HCT116 (cell line): ENCODE measurements around the gene THRB. TPM values are rescaled to one million over a fixed set of nuclear protein-coding genes. Genes with fewer than 3 reads are reported as not detected.

Experiments used
- ATAC-seq: fragments of 200-7000 bp; cut with Tn5 transposase; 2 replicates; pipeline ENCODE4 v1.9.1; 2020; ENCODE audit warnings: mild to moderate bottlenecking, moderate library complexity
- BruUV-seq: library from RNA; stranded (reverse); fragments of 400-500 nt; replicated peaks from 2 replicates; lab custom pipeline; 2021; lab: Mats Ljungman, UMichigan
- CTCF ChIA-PET: fragments of 300-600 bp; sonication (Branson Sonifier 250); formaldehyde crosslinking; loops from one replicate; lab custom pipeline; 2021; ENCODE audit warnings: antibody characterized with exemption; lab: Charles Lee
- POLR2A ChIA-PET: fragments of 300-600, 350-600 bp; sonication (Branson Sonifier 250); formaldehyde crosslinking; loops from one replicate; lab custom pipeline; 2021; ENCODE audit warnings: antibody characterized with exemption; lab: Charles Lee
- RAD21 ChIA-PET, 2 experiments: fragments of 300-600 bp; sonication (Branson Sonifier 250); formaldehyde crosslinking; loops; one replicate each; lab custom pipeline; 2023; ENCODE audit warnings: low total read pairs in 2 of 2; ENCODE audit not compliant: uncharacterized antibody in 2 of 2, unreplicated experiment in 2 of 2, low non-redundant PET in 1 of 2; lab: Charles Lee
- DNase-seq: peaks from one replicate; pipeline ENCODE4 v3.0.0-alpha.2; 2010; ENCODE audit warnings: low read depth, low spot score
- H2AFZ ChIP-seq: fragments of 200-600 bp; shearing (Covaris generic), sonication (generic); 2 replicates; pipeline ENCODE4 v1.6.1; 2017; ENCODE audit warnings: low read depth, mixed run types, mixed read lengths, antibody characterized with exemption, low read length; ENCODE audit not compliant: poor library complexity, severe bottlenecking
- H3K27ac ChIP-seq: 2 replicates; pipeline ENCODE4 v1.5.1; 2012; ENCODE audit warnings: low read depth, low read length
- H3K27me3 ChIP-seq: fragments of 200-600 bp; sonication (generic); 2 replicates; pipeline ENCODE4 v1.6.1; 2016; ENCODE audit warnings: mixed run types, low read length, mixed read lengths; ENCODE audit not compliant: insufficient read depth
- H3K36me3 ChIP-seq, 2 experiments: fragments of 200-500 bp in 1 of 2; fragments of 200-600 bp in 1 of 2; sonication (Bioruptor generic) in 1 of 2; sonication (generic) in 1 of 2; 2 replicates each; pipeline versions ENCODE4 v1.5.1 to v1.6.1; 2014 to 2016; ENCODE audit warnings: low read length in 2 of 2, inconsistent platforms in 1 of 2, mixed read lengths in 1 of 2, mixed run types in 1 of 2; ENCODE audit not compliant: insufficient read depth in 2 of 2, control insufficient read depth in 1 of 2
- H3K4me1 ChIP-seq, 2 experiments: fragments of 200-600 bp in 1 of 2; sonication (generic) in 1 of 2; 2 replicates each; pipeline versions ENCODE4 v1.5.1 to v1.6.1; 2012 to 2017; ENCODE audit warnings: low read length in 2 of 2, inconsistent platforms in 1 of 2, mild to moderate bottlenecking in 1 of 2, mixed read lengths in 1 of 2, mixed run types in 1 of 2, moderate library complexity in 1 of 2; ENCODE audit not compliant: insufficient read depth in 2 of 2, control insufficient read depth in 1 of 2
- H3K4me2 ChIP-seq: fragments of 200-600 bp; sonication (generic); 2 replicates; pipeline ENCODE4 v1.6.1; 2017; ENCODE audit warnings: mixed run types, low read length, mixed read lengths
- H3K4me3 ChIP-seq, 2 experiments: fragments of 200-600 bp in 1 of 2; sonication (generic) in 1 of 2; replicated peaks in 1 of 2; 2 replicates each; pipeline ENCODE4 v1.5.1; 2011 to 2016; ENCODE audit warnings: low read length in 2 of 2, control low read depth in 1 of 2, low read depth in 1 of 2, mild to moderate bottlenecking in 1 of 2, mixed read lengths in 1 of 2, mixed run types in 1 of 2
- H3K79me2 ChIP-seq: fragments of 200-600 bp; sonication (generic); 2 replicates; pipeline ENCODE4 v1.6.1; 2017; ENCODE audit warnings: mild to moderate bottlenecking, mixed run types, low read length, moderate library complexity, mixed read lengths; ENCODE audit not compliant: insufficient read depth
- H3K9ac ChIP-seq: fragments of 200-600 bp; sonication (generic); 2 replicates; pipeline ENCODE4 v1.6.1; 2016; ENCODE audit warnings: low read length, mixed read lengths
- H3K9me2 ChIP-seq: fragments of 200-600 bp; sonication (generic), shearing (Covaris generic); 2 replicates; pipeline ENCODE4 v1.6.1; 2017; ENCODE audit warnings: mixed run types, mild to moderate bottlenecking, moderate library complexity; ENCODE audit not compliant: insufficient read depth
- H3K9me3 ChIP-seq, 2 experiments: fragments of 200-500 bp in 1 of 2; fragments of 200-600 bp in 1 of 2; sonication (Bioruptor generic) in 1 of 2; sonication (generic) in 1 of 2; 2 replicates each; pipeline ENCODE4 v1.6.1; 2014 to 2017; ENCODE audit warnings: low read length in 2 of 2, mixed read lengths in 2 of 2, inconsistent platforms in 1 of 2, low read depth in 1 of 2, mild to moderate bottlenecking in 1 of 2, mixed run types in 1 of 2, moderate library complexity in 1 of 2; ENCODE audit not compliant: control insufficient read depth in 1 of 2, insufficient read depth in 1 of 2
- H4K20me1 ChIP-seq: fragments of 200-600 bp; sonication (generic), shearing (Covaris generic); 2 replicates; pipeline ENCODE4 v1.6.1; 2017; ENCODE audit warnings: mixed run types, mild to moderate bottlenecking, moderate library complexity; ENCODE audit not compliant: insufficient read depth
- ATF3 ChIP-seq: IDR thresholded peaks from 2 replicates; pipeline ENCODE4 v1.6.1; 2012
- CBX3 ChIP-seq: IDR thresholded peaks from 2 replicates; pipeline ENCODE4 v1.6.1; 2012; ENCODE audit warnings: low read depth
- CEBPB ChIP-seq: IDR thresholded peaks from 2 replicates; pipeline ENCODE4 v1.6.1; 2012; ENCODE audit warnings: low read depth
- EGR1 ChIP-seq: IDR thresholded peaks from 2 replicates; pipeline ENCODE4 v1.6.1; 2012; ENCODE audit warnings: low read depth
- EZH2 ChIP-seq: fragments of 200-600 bp; sonication (generic); IDR thresholded peaks from 2 replicates; pipeline ENCODE4 v1.6.1; 2017; ENCODE audit warnings: antibody characterized with exemption, mixed run types
- EZH2phosphoT487 ChIP-seq: fragments of 200-600 bp; IDR thresholded peaks from 2 replicates; pipeline ENCODE4 v1.6.1; 2018; ENCODE audit warnings: antibody characterized with exemption, borderline replicate concordance
- FOSL1 ChIP-seq: IDR thresholded peaks from 2 replicates; pipeline ENCODE4 v1.6.1; 2012; ENCODE audit warnings: low read depth
- JUND ChIP-seq: IDR thresholded peaks from 2 replicates; pipeline ENCODE4 v1.6.1; 2012
- MAX ChIP-seq: IDR thresholded peaks from 2 replicates; pipeline ENCODE4 v1.6.1; 2012
- POLR2A ChIP-seq: IDR thresholded peaks from 2 replicates; pipeline ENCODE4 v1.7.0; 2011; ENCODE audit warnings: borderline replicate concordance; ENCODE audit not compliant: insufficient read depth, insufficient read length; ENCODE audit errors: extremely low read depth
- POLR2AphosphoS5 ChIP-seq: IDR thresholded peaks from 2 replicates; pipeline ENCODE4 v1.6.1; 2011; ENCODE audit warnings: mild to moderate bottlenecking, low read depth, low read length, moderate library complexity
- RAD21 ChIP-seq: IDR thresholded peaks from 2 replicates; pipeline ENCODE4 v1.6.1; 2012; ENCODE audit warnings: low read depth, mild to moderate bottlenecking
- SP1 ChIP-seq: IDR thresholded peaks from 2 replicates; pipeline ENCODE4 v1.6.1; 2012; ENCODE audit warnings: low read depth
- SRF ChIP-seq: IDR thresholded peaks from 2 replicates; pipeline ENCODE4 v1.6.1; 2012; ENCODE audit warnings: low read depth
- YY1 ChIP-seq: IDR thresholded peaks from 2 replicates; pipeline ENCODE4 v1.6.1; 2011; ENCODE audit warnings: low read length, low read depth, moderate library complexity, mild to moderate bottlenecking; ENCODE audit not compliant: insufficient replicate concordance; ENCODE audit errors: extremely low read depth
- ZBTB33 ChIP-seq: IDR thresholded peaks from 2 replicates; pipeline ENCODE4 v1.6.1; 2011; ENCODE audit warnings: mild to moderate bottlenecking, low read length, moderate library complexity; ENCODE audit not compliant: insufficient replicate concordance; ENCODE audit errors: extremely low read depth
- ZFX ChIP-seq: fragments of 450-650 bp; IDR thresholded peaks from 2 replicates; pipeline ENCODE4 v1.6.1; 2017
- intact Hi-C: fragments of 100-400 bp; cut with micrococcal nuclease; formaldehyde crosslinking; loops from 2 replicates; pipeline ENCODE4 v1.10.0; 2022
- total RNA-seq: library from RNA; stranded (reverse); gene quantifications from one replicate; pipeline ENCODE4 v1.2.1, GENCODE V29; 2021; ENCODE audit not compliant: unreplicated experiment

Gene THRB
- total RNA-seq, 1 experiment from 2014 or later = 2.5 TPM

- BruUV-seq = no TSS peak
- no peak for TF ChIP-seq ZBTB33
- TF ChIP-seq YY1 = no peak
- TF ChIP-seq CBX3 = no peak
- TF ChIP-seq POLR2A = no peak
- no peak for TF ChIP-seq EZH2phosphoT487
- no peak for TF ChIP-seq EZH2
- no peak for TF ChIP-seq FOSL1
- no peak for TF ChIP-seq SP1
- TF ChIP-seq RAD21 = no peak
- no peak for TF ChIP-seq JUND
- TF ChIP-seq EGR1 = no peak
- TF ChIP-seq POLR2AphosphoS5 = no peak
- TF ChIP-seq MAX = no peak
- TF ChIP-seq ZFX = no peak
- TF ChIP-seq ATF3 = no peak
- TF ChIP-seq CEBPB = no peak
- no peak for TF ChIP-seq SRF
- H3K9me3 ChIP-seq = no peaks in the 10 kb centered on the region
- ChIA-PET POLR2A (no interaction called here), RAD21 (no interaction called here), CTCF (no interaction called here)
- no peaks in the 10 kb centered on the region for H3K27me3 ChIP-seq
- no peaks in the 10 kb centered on the region for H3K9me2 ChIP-seq
- no peaks in the 10 kb centered on the region for H3K4me1 ChIP-seq
- H2AFZ ChIP-seq = no peak overlapping the region
- no peak overlapping the region for H3K9ac ChIP-seq
- no peak overlapping the region for H3K4me2 ChIP-seq
- H3K36me3 ChIP-seq = no peaks in the 10 kb centered on the region
- no peaks in the 10 kb centered on the region for H3K79me2 ChIP-seq
- no peaks in the 10 kb centered on the region for H4K20me1 ChIP-seq
- ATAC-seq = no peak
- no peak overlapping the region for H3K4me3 ChIP-seq
- no peak overlapping the region for H3K27ac ChIP-seq
- intact Hi-C loops = no loop called here
- DNase-seq = no peak
Measured at GRCh38 chr3:24254649-24255048, 240.0 kb downstream of the THRB start.
